Aorta (tissue), 5 donors: ENCODE results near the gene CNTNAP4. TPM values are rescaled to one million over a fixed set of nuclear protein-coding genes. Genes with fewer than 3 reads are reported as not detected.

Experiments used
- ATAC-seq: fragments of 200-7000 bp; cut with Tn5 transposase; one replicate; pipeline ENCODE4 v1.9.1; 2022; ENCODE audit warnings: moderate library complexity; ENCODE audit not compliant: low FRiP score
- DNase-seq, 2 donors: peaks; one replicate each; pipeline ENCODE4 v3.0.0-alpha.2; 2020
- H3K27ac ChIP-seq, 2 donors: one replicate each; pipeline ENCODE4 v1.5.1; 2013; ENCODE audit warnings: low read length in 2 of 2, mild to moderate bottlenecking in 2 of 2, moderate library complexity in 2 of 2, control low read depth in 1 of 2, inconsistent platforms in 1 of 2, low read depth in 1 of 2
- H3K27me3 ChIP-seq, 2 donors: one replicate each; pipeline ENCODE4 v1.6.1; 2013; ENCODE audit warnings: control low read depth in 1 of 2, low read length in 1 of 2, mild to moderate bottlenecking in 1 of 2, moderate library complexity in 1 of 2; ENCODE audit not compliant: insufficient read depth in 2 of 2, control insufficient read depth in 1 of 2
- H3K36me3 ChIP-seq, 2 donors: one replicate each; pipeline ENCODE4 v1.6.1; 2013; ENCODE audit warnings: control low read depth in 1 of 2, low read length in 1 of 2, mild to moderate bottlenecking in 1 of 2; ENCODE audit not compliant: insufficient read depth in 2 of 2, control insufficient read depth in 1 of 2
- H3K4me1 ChIP-seq, 2 donors: one replicate each; pipeline ENCODE4 v1.6.1; 2013; ENCODE audit warnings: low read length in 2 of 2, control low read depth in 1 of 2, mild to moderate bottlenecking in 1 of 2, moderate library complexity in 1 of 2; ENCODE audit not compliant: insufficient read depth in 2 of 2, control insufficient read depth in 1 of 2
- H3K4me3 ChIP-seq, 2 donors: one replicate each; pipeline ENCODE4 v1.5.1; 2013; ENCODE audit warnings: low read length in 2 of 2, control low read depth in 1 of 2, mild to moderate bottlenecking in 1 of 2
- H3K9me3 ChIP-seq: one replicate; pipeline ENCODE4 v1.6.1; 2013; ENCODE audit warnings: mild to moderate bottlenecking, low read length; ENCODE audit not compliant: control insufficient read depth
- WGBS, 2 donors: extraction: QIAGEN DNeasy Blood & Tissue Kit; methylation state at CpG; one replicate each; pipeline ENCODE4 v1.1.7; 2013; 5-methylcytosine and 5-hydroxymethylcytosine counted together
- intact Hi-C, 2 donors: fragments of 100-400 bp; cut with DNase I; formaldehyde crosslinking; loops; one replicate each; pipeline versions ENCODE4 v1.14.2 to v1.15.0; 2022
- polyA plus RNA-seq, 2 donors: library from polyadenylated mRNA; stranded (reverse); fragments of 200-250 nt; gene quantifications; one replicate each; pipeline ENCODE4 v1.2.3, GENCODE V29; 2013
- total RNA-seq, 2 donors: library from RNA; stranded (reverse); fragmentation: NEBNext Ultra II Directional; extraction: Animal tissue kit (Norgen Biotek cat#: 25700); gene quantifications; one replicate each; pipeline ENCODE4 v1.2.1, GENCODE V29; 2021
- donor health status: healthy with polysubstance abuse.
- donor health status: Bipolar disorder and iron deficiency.
- donor health status: DM: no; HTN: no; CAD: no.
- donor health status: DM: no; HTN: no; CAD: no.
- donor health status: DM: yes; HTN: yes; CAD: no.

The CNTNAP4 gene
- total and polyA plus RNA-seq, 4 donors: not detected

GRCh38 chr16:76532188-76532973 lies 255.2 kb downstream of the CNTNAP4 start:
- DNase-seq (no peak), ATAC-seq (no peak)
- no peak overlapping the region for H3K27ac ChIP-seq
- H3K4me3 ChIP-seq: no peak overlapping the region
- WGBS, 2 donors: 42% methylated on average over 5 of the region's 5 CpGs
- no peaks in the 10 kb centered on the region for H3K27me3 ChIP-seq
- no peaks in the 10 kb centered on the region for H3K4me1 ChIP-seq
- intact Hi-C loops: no loop called here
- H3K9me3 ChIP-seq: no peaks in the 10 kb centered on the region
- no peaks in the 10 kb centered on the region for H3K36me3 ChIP-seq

- H3K27ac ChIP-seq: no peak overlapping the region
- no peaks in the 10 kb centered on the region for H3K4me1 ChIP-seq
- no peak for DNase-seq
- H3K9me3 ChIP-seq: no peaks in the 10 kb centered on the region
- ATAC-seq: no peak
- 67 to 77% methylated on average over 3 of the region's 3 CpGs for WGBS, 2 donors
- no peak overlapping the region for H3K4me3 ChIP-seq
- intact Hi-C loops: no loop called here
- H3K27me3 ChIP-seq: no peaks in the 10 kb centered on the region
- no peaks in the 10 kb centered on the region for H3K36me3 ChIP-seq
Observed at GRCh38 chr16:76539609-76540008, 262.4 kb downstream of the CNTNAP4 start.

GRCh38 chr16:76541070-76541469 lies 263.9 kb downstream of the CNTNAP4 start:
- H3K27ac ChIP-seq: no peak overlapping the region
- no peaks in the 10 kb centered on the region for H3K27me3 ChIP-seq
- H3K4me1 ChIP-seq: no peaks in the 10 kb centered on the region
- H3K36me3 ChIP-seq: no peaks in the 10 kb centered on the region
- ATAC-seq: no peak
- DNase-seq: no peak
- no peak overlapping the region for H3K4me3 ChIP-seq
- WGBS, 2 donors: 65 to 71% methylated on average over 1 of the region's 1 CpG
- H3K9me3 ChIP-seq: no peaks in the 10 kb centered on the region
- intact Hi-C loops: no loop called here

GRCh38 chr16:76565542-76565941 lies 288.3 kb downstream of the CNTNAP4 start:
- Histone ChIP-seq H3K36me3 (no peaks in the 10 kb centered on the region), H3K27ac (no peak overlapping the region), H3K4me1 (no peaks in the 10 kb centered on the region), H3K27me3 (no peaks in the 10 kb centered on the region), H3K4me3 (no peak overlapping the region), H3K9me3 (peaks cover 2% of the 10 kb centered on the region)
- ATAC-seq (no peak), DNase-seq (no peak)
- WGBS, 2 donors: 65 to 68% methylated on average over 2 of the region's 2 CpGs
- intact Hi-C loops: no loop called here

- H3K4me3 ChIP-seq: no peak overlapping the region
- no peaks in the 10 kb centered on the region for H3K36me3 ChIP-seq
- DNase-seq: no peak
- no peaks in the 10 kb centered on the region for H3K27me3 ChIP-seq
- no peaks in the 10 kb centered on the region for H3K9me3 ChIP-seq
- H3K27ac ChIP-seq: no peak overlapping the region
- intact Hi-C loops: no loop called here
- no peak for ATAC-seq
- WGBS, 2 donors: 70 to 73% methylated on average over 3 of the region's 3 CpGs
- H3K4me1 ChIP-seq: no peaks in the 10 kb centered on the region
Observed at GRCh38 chr16:76571755-76572154, 294.6 kb downstream of the CNTNAP4 start.

GRCh38 chr16:76573281-76573680 lies 296.1 kb downstream of the CNTNAP4 start:
- Histone ChIP-seq H3K27ac (no peak overlapping the region), H3K4me1 (no peaks in the 10 kb centered on the region), H3K27me3 (no peaks in the 10 kb centered on the region), H3K9me3 (no peaks in the 10 kb centered on the region), H3K36me3 (no peaks in the 10 kb centered on the region), H3K4me3 (no peak overlapping the region)
- ATAC-seq (no peak), DNase-seq (no peak)
- whole genome bisulfite sequencing, 2 donors: 91 to 92% methylated on average over 2 of the region's 2 CpGs
- intact Hi-C loops: no loop called here

GRCh38 chr16:76574651-76575050 lies 297.4 kb downstream of the CNTNAP4 start:
- Histone ChIP-seq H3K4me1 (no peaks in the 10 kb centered on the region), H3K36me3 (no peaks in the 10 kb centered on the region), H3K27ac (no peak overlapping the region), H3K27me3 (no peaks in the 10 kb centered on the region), H3K4me3 (no peak overlapping the region), H3K9me3 (no peaks in the 10 kb centered on the region)
- DNase-seq: no peak
- ATAC-seq: no peak
- 28 to 34% methylated on average over 2 of the region's 2 CpGs for whole genome bisulfite sequencing, 2 donors
- intact Hi-C loops: no loop called here

GRCh38 chr16:76576526-76576925 lies 299.3 kb downstream of the CNTNAP4 start:
- DNase-seq (no peak), ATAC-seq (no peak)
- Histone ChIP-seq H3K4me3 (no peak overlapping the region), H3K4me1 (no peaks in the 10 kb centered on the region), H3K27me3 (no peaks in the 10 kb centered on the region), H3K9me3 (peaks cover under 1% of the 10 kb centered on the region), H3K27ac (no peak overlapping the region), H3K36me3 (no peaks in the 10 kb centered on the region)
- WGBS, 2 donors: 41 to 42% methylated on average over 5 of the region's 5 CpGs
- intact Hi-C loops: no loop called here

- H3K4me3 ChIP-seq: no peak overlapping the region
- peaks cover 2% of the 10 kb centered on the region for H3K9me3 ChIP-seq
- WGBS, 2 donors: 68 to 69% methylated on average over 4 of the region's 4 CpGs
- intact Hi-C loops: no loop called here
- H3K4me1 ChIP-seq: no peaks in the 10 kb centered on the region
- H3K36me3 ChIP-seq: no peaks in the 10 kb centered on the region
- DNase-seq (no peak), ATAC-seq (no peak)
- no peak overlapping the region for H3K27ac ChIP-seq
- no peaks in the 10 kb centered on the region for H3K27me3 ChIP-seq
Observed at GRCh38 chr16:76577003-76577402, 299.8 kb downstream of the CNTNAP4 start.
